ENCODE data around the gene FAM234B.

DNA sequence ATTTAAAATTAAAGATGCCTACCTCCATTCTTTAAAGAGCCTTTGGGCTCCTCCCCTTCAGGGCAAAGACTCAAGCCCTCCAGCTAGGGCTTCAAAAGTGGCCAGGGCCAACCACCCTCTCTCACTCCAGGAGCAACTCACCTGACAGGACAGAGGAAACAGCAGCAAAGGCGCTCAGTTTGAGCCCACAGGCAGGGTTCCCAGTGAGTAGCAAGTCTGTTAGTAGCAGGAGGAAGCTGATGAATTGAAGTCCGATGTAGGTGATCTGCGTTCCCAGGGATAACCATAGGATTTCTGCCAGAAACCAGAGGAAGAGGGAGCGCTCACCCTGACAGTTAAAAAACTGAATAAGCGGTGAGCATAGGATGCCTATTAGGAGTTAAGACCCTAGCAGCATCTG lies 43.6 kb downstream of the FAM234B start:
- TF ChIP-seq, protein P1, sequence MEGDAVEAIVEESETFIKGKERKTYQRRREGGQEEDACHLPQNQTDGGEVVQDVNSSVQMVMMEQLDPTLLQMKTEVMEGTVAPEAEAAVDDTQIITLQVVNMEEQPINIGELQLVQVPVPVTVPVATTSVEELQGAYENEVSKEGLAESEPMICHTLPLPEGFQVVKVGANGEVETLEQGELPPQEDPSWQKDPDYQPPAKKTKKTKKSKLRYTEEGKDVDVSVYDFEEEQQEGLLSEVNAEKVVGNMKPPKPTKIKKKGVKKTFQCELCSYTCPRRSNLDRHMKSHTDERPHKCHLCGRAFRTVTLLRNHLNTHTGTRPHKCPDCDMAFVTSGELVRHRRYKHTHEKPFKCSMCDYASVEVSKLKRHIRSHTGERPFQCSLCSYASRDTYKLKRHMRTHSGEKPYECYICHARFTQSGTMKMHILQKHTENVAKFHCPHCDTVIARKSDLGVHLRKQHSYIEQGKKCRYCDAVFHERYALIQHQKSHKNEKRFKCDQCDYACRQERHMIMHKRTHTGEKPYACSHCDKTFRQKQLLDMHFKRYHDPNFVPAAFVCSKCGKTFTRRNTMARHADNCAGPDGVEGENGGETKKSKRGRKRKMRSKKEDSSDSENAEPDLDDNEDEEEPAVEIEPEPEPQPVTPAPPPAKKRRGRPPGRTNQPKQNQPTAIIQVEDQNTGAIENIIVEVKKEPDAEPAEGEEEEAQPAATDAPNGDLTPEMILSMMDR (IDR thresholded peaks at IDR 0.05) = no peak
- TF ChIP-seq EP300 (IDR thresholded peaks at IDR 0.05) = no peak

Data from esophagus muscularis mucosa (tissue), 3 donors.